ENCODE measurements around the gene ADCY10. TPM values are rescaled to one million over a fixed set of nuclear protein-coding genes. Genes with fewer than 3 reads are reported as not detected.

Gene ADCY10
- not detected for polyA plus RNA-seq (2013, experiment 1 of 4)
- polyA plus RNA-seq (2013, experiment 2 of 4): not detected
- not detected for polyA plus RNA-seq (2013, experiment 3 of 4)
- polyA plus RNA-seq (2013, experiment 4 of 4): not detected

GRCh38 chr1:167913895-167914496, at the start of gene ADCY10:
TSS of gene ADCY10 (minus strand) at chr1:167914134. CDS start at chr1:167905140, 8,994 bp downstream.
- Histone ChIP-seq H3K9me3 (ENCODE audit: control insufficient read depth, low read length) (peaks cover 2% of the 10 kb centered on the region), H3K4me1 (ENCODE audit: control insufficient read depth, insufficient read depth, low read length) (no peaks in the 10 kb centered on the region), H3K27ac (ENCODE audit: insufficient read depth, low read depth, low read length, poor library complexity, severe bottlenecking) (no peak within 1 kb of the TSS), H3K36me3 (ENCODE audit: control insufficient read depth, insufficient read depth, low read length) (peaks cover 5% of the 10 kb centered on the region), H3K27me3 (ENCODE audit: control insufficient read depth, insufficient read depth, low read length, poor library complexity, severe bottlenecking) (no peaks in the 10 kb centered on the region), H3K4me3 (ENCODE audit: insufficient read depth, low read depth, low read length) (no peak within 1 kb of the TSS)
- WGBS, 2 experiments: 90 to 92% methylated on average over 9 of the region's 9 CpGs

GRCh38 chr1:167957710-167958109, 43.8 kb upstream of the ADCY10 start:
- Histone ChIP-seq H3K4me3 (ENCODE audit: insufficient read depth, low read depth, low read length) (no peak overlapping the region), H3K36me3 (ENCODE audit: control insufficient read depth, insufficient read depth, low read length) (peaks cover 8% of the 10 kb centered on the region), H3K4me1 (ENCODE audit: control insufficient read depth, insufficient read depth, low read length) (no peaks in the 10 kb centered on the region), H3K9me3 (ENCODE audit: control insufficient read depth, low read length) (no peaks in the 10 kb centered on the region), H3K27ac (ENCODE audit: insufficient read depth, low read depth, low read length, poor library complexity, severe bottlenecking) (no peak overlapping the region), H3K27me3 (ENCODE audit: control insufficient read depth, insufficient read depth, low read length, poor library complexity, severe bottlenecking) (no peaks in the 10 kb centered on the region)

DNA sequence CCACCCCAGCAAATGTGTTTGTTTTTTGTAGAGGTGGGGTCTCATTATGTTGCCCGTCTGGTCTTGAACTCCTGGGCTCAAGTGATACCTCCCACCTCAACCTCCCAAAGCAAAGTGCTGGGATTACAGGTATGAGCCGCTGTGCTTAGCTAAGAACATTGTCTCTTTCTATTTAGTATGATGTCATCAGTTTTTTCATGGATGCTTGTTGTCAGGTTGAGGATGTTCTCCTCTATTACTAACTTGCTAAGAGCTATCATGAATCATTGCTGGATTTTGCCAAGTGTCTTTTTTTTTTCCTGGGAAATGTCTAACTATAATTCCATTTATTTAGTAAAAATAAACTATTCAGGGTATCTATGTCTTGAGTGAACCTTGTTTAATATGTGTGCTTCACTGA, 42.0 kb upstream of the ADCY10 start:
- H3K27ac ChIP-seq (ENCODE audit: insufficient read depth, low read depth, low read length, poor library complexity, severe bottlenecking): no peak overlapping the region
- no peaks in the 10 kb centered on the region for H3K4me1 ChIP-seq (ENCODE audit: control insufficient read depth, insufficient read depth, low read length)
- H3K4me3 ChIP-seq (ENCODE audit: insufficient read depth, low read depth, low read length): no peak overlapping the region
- H3K27me3 ChIP-seq (ENCODE audit: control insufficient read depth, insufficient read depth, low read length, poor library complexity, severe bottlenecking): no peaks in the 10 kb centered on the region
- no peaks in the 10 kb centered on the region for H3K9me3 ChIP-seq (ENCODE audit: control insufficient read depth, low read length)
- H3K36me3 ChIP-seq (ENCODE audit: control insufficient read depth, insufficient read depth, low read length): peaks cover 12% of the 10 kb centered on the region
- WGBS, 2 experiments: 89 to 100% methylated on average over 1 to 2 of the region's 2 CpGs

GRCh38 chr1:167950569-167950968, 36.6 kb upstream of the ADCY10 start:
- H3K27me3 ChIP-seq (ENCODE audit: control insufficient read depth, insufficient read depth, low read length, poor library complexity, severe bottlenecking): no peaks in the 10 kb centered on the region
- H3K9me3 ChIP-seq (ENCODE audit: control insufficient read depth, low read length): no peaks in the 10 kb centered on the region
- WGBS, 2 experiments: 100% methylated on average over 1 of the region's 1 CpG
- H3K36me3 ChIP-seq (ENCODE audit: control insufficient read depth, insufficient read depth, low read length): peaks cover 12% of the 10 kb centered on the region
- H3K4me1 ChIP-seq (ENCODE audit: control insufficient read depth, insufficient read depth, low read length): no peaks in the 10 kb centered on the region
- H3K4me3 ChIP-seq (ENCODE audit: insufficient read depth, low read depth, low read length): no peak overlapping the region
- no peak overlapping the region for H3K27ac ChIP-seq (ENCODE audit: insufficient read depth, low read depth, low read length, poor library complexity, severe bottlenecking)

GRCh38 chr1:167949785-167950184, 35.9 kb upstream of the ADCY10 start:
- H3K9me3 ChIP-seq (ENCODE audit: control insufficient read depth, low read length): no peaks in the 10 kb centered on the region
- H3K4me1 ChIP-seq (ENCODE audit: control insufficient read depth, insufficient read depth, low read length): no peaks in the 10 kb centered on the region
- no peak overlapping the region for H3K27ac ChIP-seq (ENCODE audit: insufficient read depth, low read depth, low read length, poor library complexity, severe bottlenecking)
- no peaks in the 10 kb centered on the region for H3K27me3 ChIP-seq (ENCODE audit: control insufficient read depth, insufficient read depth, low read length, poor library complexity, severe bottlenecking)
- WGBS, 2 experiments: 89 to 96% methylated on average over 2 of the region's 3 CpGs
- peaks cover 12% of the 10 kb centered on the region for H3K36me3 ChIP-seq (ENCODE audit: control insufficient read depth, insufficient read depth, low read length)
- no peak overlapping the region for H3K4me3 ChIP-seq (ENCODE audit: insufficient read depth, low read depth, low read length)

GRCh38 chr1:167947733-167948132, 33.8 kb upstream of the ADCY10 start:
- WGBS, 2 experiments: no CpG with 5 or more reads among the region's 2 CpGs
- peaks cover 4% of the 10 kb centered on the region for H3K36me3 ChIP-seq (ENCODE audit: control insufficient read depth, insufficient read depth, low read length)
- no peaks in the 10 kb centered on the region for H3K27me3 ChIP-seq (ENCODE audit: control insufficient read depth, insufficient read depth, low read length, poor library complexity, severe bottlenecking)
- no peaks in the 10 kb centered on the region for H3K4me1 ChIP-seq (ENCODE audit: control insufficient read depth, insufficient read depth, low read length)
- H3K4me3 ChIP-seq (ENCODE audit: insufficient read depth, low read depth, low read length): no peak overlapping the region
- H3K27ac ChIP-seq (ENCODE audit: insufficient read depth, low read depth, low read length, poor library complexity, severe bottlenecking): no peak overlapping the region
- H3K9me3 ChIP-seq (ENCODE audit: control insufficient read depth, low read length): no peaks in the 10 kb centered on the region

DNA sequence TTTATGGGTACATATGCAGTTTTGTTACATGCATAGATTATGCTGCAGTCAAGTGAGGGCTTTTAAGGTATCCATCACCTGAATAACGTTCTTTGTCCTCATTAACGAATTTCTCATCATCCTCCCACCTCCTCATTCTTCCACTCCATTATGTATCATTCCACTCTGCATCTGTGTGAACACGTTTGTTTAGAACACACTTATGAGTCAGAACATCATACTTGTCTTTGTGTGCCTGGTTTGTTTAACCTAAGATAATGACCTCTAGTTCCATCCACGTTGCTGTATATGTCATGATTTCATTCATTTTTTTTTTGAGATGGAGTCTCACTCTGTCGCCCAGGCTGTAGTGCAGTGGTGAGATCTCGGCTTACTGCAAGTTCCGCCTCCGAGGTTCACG, 29.6 kb upstream of the ADCY10 start:
- Histone ChIP-seq H3K27me3 (ENCODE audit: control insufficient read depth, insufficient read depth, low read length, poor library complexity, severe bottlenecking) (no peaks in the 10 kb centered on the region), H3K4me1 (ENCODE audit: control insufficient read depth, insufficient read depth, low read length) (peaks cover 2% of the 10 kb centered on the region), H3K36me3 (ENCODE audit: control insufficient read depth, insufficient read depth, low read length) (no peaks in the 10 kb centered on the region), H3K9me3 (ENCODE audit: control insufficient read depth, low read length) (no peaks in the 10 kb centered on the region), H3K4me3 (ENCODE audit: insufficient read depth, low read depth, low read length) (no peak overlapping the region), H3K27ac (ENCODE audit: insufficient read depth, low read depth, low read length, poor library complexity, severe bottlenecking) (no peak overlapping the region)
- 93 to 95% methylated on average over 9 of the region's 9 CpGs for WGBS, 2 experiments

DNA sequence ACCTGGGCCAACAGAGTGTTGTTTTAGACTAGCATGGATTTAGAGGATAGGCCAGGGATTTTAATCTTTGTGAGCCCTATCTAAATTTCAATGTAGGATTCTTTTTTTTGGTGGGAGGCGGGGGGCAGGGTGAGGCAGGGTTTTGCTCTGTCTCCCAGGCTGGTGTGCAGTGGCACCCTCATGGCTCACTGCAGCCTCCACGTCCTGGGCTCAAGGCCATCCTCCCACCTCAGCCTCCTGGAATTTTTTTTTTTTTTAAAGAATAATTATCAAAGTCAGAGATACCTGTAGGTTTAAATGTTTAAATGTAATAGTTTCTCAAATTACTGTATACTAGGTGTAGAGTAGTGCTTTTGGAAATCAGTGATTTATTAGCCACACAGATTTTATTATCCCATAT, 26.3 kb upstream of the ADCY10 start:
- no peaks in the 10 kb centered on the region for H3K27me3 ChIP-seq (ENCODE audit: control insufficient read depth, insufficient read depth, low read length, poor library complexity, severe bottlenecking)
- no peaks in the 10 kb centered on the region for H3K36me3 ChIP-seq (ENCODE audit: control insufficient read depth, insufficient read depth, low read length)
- H3K4me3 ChIP-seq (ENCODE audit: insufficient read depth, low read depth, low read length): no peak overlapping the region
- 93 to 100% methylated on average over 1 to 2 of the region's 2 CpGs for WGBS, 2 experiments
- no peaks in the 10 kb centered on the region for H3K9me3 ChIP-seq (ENCODE audit: control insufficient read depth, low read length)
- H3K27ac ChIP-seq (ENCODE audit: insufficient read depth, low read depth, low read length, poor library complexity, severe bottlenecking): no peak overlapping the region
- H3K4me1 ChIP-seq (ENCODE audit: control insufficient read depth, insufficient read depth, low read length): peaks cover 9% of the 10 kb centered on the region

DNA sequence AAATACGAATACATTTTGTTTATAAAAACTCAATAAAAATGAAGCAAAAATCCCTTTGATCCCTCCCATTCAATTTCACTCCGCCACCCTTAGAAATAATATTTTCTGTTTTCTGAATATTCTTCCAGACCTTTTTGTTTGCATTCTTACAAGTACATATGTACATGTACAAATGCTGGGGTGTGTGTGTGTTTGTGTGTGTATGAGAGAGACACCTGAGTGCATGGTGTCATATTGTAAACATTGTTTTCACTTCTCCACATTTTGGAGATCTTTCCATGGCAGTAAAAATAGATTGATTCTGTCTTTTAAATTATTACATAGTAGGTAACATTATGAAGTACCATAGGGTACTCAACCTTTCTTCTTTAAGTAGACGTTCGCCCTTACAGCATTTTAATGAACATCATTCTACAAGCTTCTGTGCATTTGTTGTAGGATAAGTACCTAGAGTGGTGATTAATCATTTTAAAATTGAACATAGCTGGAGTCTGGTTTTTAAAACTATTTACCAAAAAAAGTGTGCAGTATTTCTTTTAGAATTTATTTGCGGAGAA, 24.2 kb upstream of the ADCY10 start:
- 63 to 100% methylated on average over 2 to 5 of the region's 5 CpGs for WGBS, 2 experiments
- Histone ChIP-seq H3K36me3 (ENCODE audit: control insufficient read depth, insufficient read depth, low read length) (no peaks in the 10 kb centered on the region), H3K4me1 (ENCODE audit: control insufficient read depth, insufficient read depth, low read length) (peaks cover 9% of the 10 kb centered on the region), H3K27ac (ENCODE audit: insufficient read depth, low read depth, low read length, poor library complexity, severe bottlenecking) (peak overlapping the region; percentile 99), H3K9me3 (ENCODE audit: control insufficient read depth, low read length) (no peaks in the 10 kb centered on the region), H3K27me3 (ENCODE audit: control insufficient read depth, insufficient read depth, low read length, poor library complexity, severe bottlenecking) (no peaks in the 10 kb centered on the region), H3K4me3 (ENCODE audit: insufficient read depth, low read depth, low read length) (peak overlapping the region; percentile 93)

DNA sequence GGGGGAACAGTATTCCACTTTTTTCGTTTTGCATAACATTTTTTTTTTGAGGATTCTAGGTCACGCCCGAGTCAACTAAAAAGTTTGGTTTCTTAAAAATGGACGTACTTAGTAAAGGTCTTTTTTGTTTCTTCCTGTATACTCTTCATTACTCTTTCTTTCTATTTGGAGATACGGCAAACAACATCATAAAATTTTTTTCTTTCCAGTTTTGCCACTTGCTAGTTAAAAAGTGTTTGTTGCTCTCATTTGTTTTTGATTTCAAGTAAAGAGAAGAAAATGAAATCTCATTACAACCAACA, 23.7 kb upstream of the ADCY10 start:
- no peaks in the 10 kb centered on the region for H3K9me3 ChIP-seq (ENCODE audit: control insufficient read depth, low read length)
- WGBS, 2 experiments: 0% methylated on average over 3 to 4 of the region's 5 CpGs
- H3K27ac ChIP-seq (ENCODE audit: insufficient read depth, low read depth, low read length, poor library complexity, severe bottlenecking): peak overlapping the region; percentile 99

More for the DNA sequence above, 23.7 kb upstream of the ADCY10 start:
- Histone ChIP-seq H3K36me3 (ENCODE audit: control insufficient read depth, insufficient read depth, low read length) (no peaks in the 10 kb centered on the region), H3K27me3 (ENCODE audit: control insufficient read depth, insufficient read depth, low read length, poor library complexity, severe bottlenecking) (no peaks in the 10 kb centered on the region), H3K4me3 (ENCODE audit: insufficient read depth, low read depth, low read length) (peak overlapping the region; percentile 93), H3K4me1 (ENCODE audit: control insufficient read depth, insufficient read depth, low read length) (peaks cover 9% of the 10 kb centered on the region)
